Breast epithelium (tissue), 4 donors: ENCODE data around the gene PSMD14. TPM values are rescaled to one million over a fixed set of nuclear protein-coding genes. Genes with fewer than 3 reads are reported as not detected.

Source experiments
- DNase-seq, 2 donors: peaks; one replicate each; pipeline ENCODE4 v3.0.0-alpha.2; 2019; ENCODE audit warnings: low spot score in 2 of 2
- H3K27ac ChIP-seq, 2 donors: fragments of 200-600 bp; sonication (generic) in 1 of 2; one replicate each; pipeline ENCODE4 v1.5.1; 2016 to 2019; ENCODE audit warnings: mild to moderate bottlenecking in 1 of 2
- H3K27me3 ChIP-seq, 2 donors: fragments of 200-600 bp; sonication (generic) in 1 of 2; one replicate each; pipeline versions ENCODE4 v1.5.1 to v1.6.0; 2017 to 2019; ENCODE audit warnings: control low read depth in 1 of 2, mild to moderate bottlenecking in 1 of 2
- H3K36me3 ChIP-seq: fragments of 200-600 bp; one replicate; pipeline ENCODE4 v1.5.1; 2019
- H3K4me1 ChIP-seq, 2 donors: fragments of 200-600 bp; sonication (generic); one replicate each; pipeline ENCODE4 v1.5.1; 2016 to 2019; ENCODE audit warnings: control low read depth in 1 of 2
- H3K4me3 ChIP-seq, 3 donors: fragments of 200-600 bp; sonication (generic); 1 replicate in 2 of 3; 2 replicates in 1 of 3; pipeline ENCODE4 v1.5.1; 2016 to 2019; ENCODE audit warnings: mild to moderate bottlenecking in 3 of 3, moderate library complexity in 2 of 3
- H3K9me3 ChIP-seq, 2 donors: fragments of 200-600 bp; sonication (generic) in 1 of 2; one replicate each; pipeline ENCODE4 v1.5.1; 2016 to 2019; ENCODE audit warnings: control low read depth in 1 of 2
- CTCF ChIP-seq, 3 donors: fragments of 450-650 bp; IDR thresholded peaks; one replicate each; pipeline ENCODE4 v1.5.1; 2016 to 2017; ENCODE audit warnings: antibody characterized with exemption in 3 of 3, mild to moderate bottlenecking in 3 of 3, moderate library complexity in 3 of 3
- POLR2A ChIP-seq: fragments of 450-650 bp; IDR thresholded peaks from one replicate; pipeline ENCODE4 v1.6.1; 2016; ENCODE audit warnings: antibody characterized with exemption, mild to moderate bottlenecking, moderate library complexity
- POLR2AphosphoS5 ChIP-seq, 3 donors: sonication (generic); formaldehyde crosslinking; IDR thresholded peaks; one replicate each; pipeline ENCODE4 v1.6.1; 2017; ENCODE audit warnings: antibody characterized with exemption in 3 of 3
- intact Hi-C: fragments of 100-400 bp; cut with DNase I; formaldehyde crosslinking; loops from one replicate; pipeline ENCODE4 v1.15.1; 2023; ENCODE audit warnings: low total_unique reads
- total RNA-seq, 3 donors: library from RNA; depleted of rRNA; stranded (reverse); fragments of >200 nt; gene quantifications; one replicate each; pipeline ENCODE4 v1.1.0, GENCODE V29; 2016

Gene PSMD14
- total RNA-seq, 3 donors from 2014 or later, result 38.3 to 50.1 (median 38.7) TPM

GRCh38 chr2:161312996-161313395, 4.8 kb downstream of the PSMD14 start:
- no peaks in the 10 kb centered on the region for H3K27me3 ChIP-seq
- H3K4me3 ChIP-seq, result no peak overlapping the region
- TF ChIP-seq CTCF (IDR thresholded peaks at IDR 0.05) (no peak), POLR2A (no peak), POLR2AphosphoS5 (IDR thresholded peaks at IDR 0.05) (no peak)

GRCh38 chr2:161315380-161315779, 7.2 kb downstream of the PSMD14 start:
- Histone ChIP-seq H3K9me3 (no peaks in the 10 kb centered on the region), H3K27ac (no peak overlapping the region), H3K4me1 (no peaks in the 10 kb centered on the region), H3K27me3 (no peaks in the 10 kb centered on the region), H3K36me3 (no peaks in the 10 kb centered on the region), H3K4me3 (no peak overlapping the region)
- DNase-seq, result no peak
- TF ChIP-seq POLR2A, result no peak
- TF ChIP-seq POLR2AphosphoS5 (IDR thresholded peaks at IDR 0.05), result no peak
- no peak for TF ChIP-seq CTCF (IDR thresholded peaks at IDR 0.05)
- intact Hi-C loops, result no loop called here

More at GRCh38 chr2:161312996-161313395, 4.8 kb downstream of the PSMD14 start:
- no peak for DNase-seq
- H3K4me1 ChIP-seq, result no peaks in the 10 kb centered on the region
- H3K27ac ChIP-seq, result no peak overlapping the region
- no peaks in the 10 kb centered on the region for H3K36me3 ChIP-seq
- H3K9me3 ChIP-seq, result no peaks in the 10 kb centered on the region
- intact Hi-C loops, result no loop called here

- Histone ChIP-seq H3K36me3 (no peaks in the 10 kb centered on the region), H3K27ac (no peak overlapping the region), H3K4me3 (no peak overlapping the region), H3K27me3 (no peaks in the 10 kb centered on the region), H3K4me1 (no peaks in the 10 kb centered on the region), H3K9me3 (no peaks in the 10 kb centered on the region)
- intact Hi-C loops, result no loop called here
- TF ChIP-seq CTCF (IDR thresholded peaks at IDR 0.05) (no peak), POLR2AphosphoS5 (IDR thresholded peaks at IDR 0.05) (no peak), POLR2A (no peak)
- no peak for DNase-seq
These were observed 8.5 kb downstream of the PSMD14 start for GRCh38 chr2:161316701-161317100.

- Histone ChIP-seq H3K36me3 (no peaks in the 10 kb centered on the region), H3K4me1 (no peaks in the 10 kb centered on the region), H3K27me3 (no peaks in the 10 kb centered on the region), H3K27ac (no peak overlapping the region), H3K9me3 (no peaks in the 10 kb centered on the region), H3K4me3 (no peak overlapping the region)
- intact Hi-C loops, result no loop called here
- DNase-seq, result no peak
- TF ChIP-seq POLR2A (no peak), POLR2AphosphoS5 (IDR thresholded peaks at IDR 0.05) (no peak)
These were observed 13.9 kb downstream of the PSMD14 start for GRCh38 chr2:161321944-161322648.

GRCh38 chr2:161324876-161325275, 16.7 kb downstream of the PSMD14 start:
- no peak for TF ChIP-seq CTCF (IDR thresholded peaks at IDR 0.05)
- TF ChIP-seq POLR2AphosphoS5 (IDR thresholded peaks at IDR 0.05), result no peak
- no peak for TF ChIP-seq POLR2A
- H3K27ac ChIP-seq, result no peak overlapping the region
- intact Hi-C loops, result no loop called here
- no peaks in the 10 kb centered on the region for H3K9me3 ChIP-seq
- no peak for DNase-seq
- no peak overlapping the region for H3K4me3 ChIP-seq
- H3K4me1 ChIP-seq, result no peaks in the 10 kb centered on the region
- H3K36me3 ChIP-seq, result no peaks in the 10 kb centered on the region
- H3K27me3 ChIP-seq, result no peaks in the 10 kb centered on the region
